ENCODE results near the gene CES2. TPM values are rescaled to one million over a fixed set of nuclear protein-coding genes. Genes with fewer than 3 reads are reported as not detected.

The CES2 gene, protein sequence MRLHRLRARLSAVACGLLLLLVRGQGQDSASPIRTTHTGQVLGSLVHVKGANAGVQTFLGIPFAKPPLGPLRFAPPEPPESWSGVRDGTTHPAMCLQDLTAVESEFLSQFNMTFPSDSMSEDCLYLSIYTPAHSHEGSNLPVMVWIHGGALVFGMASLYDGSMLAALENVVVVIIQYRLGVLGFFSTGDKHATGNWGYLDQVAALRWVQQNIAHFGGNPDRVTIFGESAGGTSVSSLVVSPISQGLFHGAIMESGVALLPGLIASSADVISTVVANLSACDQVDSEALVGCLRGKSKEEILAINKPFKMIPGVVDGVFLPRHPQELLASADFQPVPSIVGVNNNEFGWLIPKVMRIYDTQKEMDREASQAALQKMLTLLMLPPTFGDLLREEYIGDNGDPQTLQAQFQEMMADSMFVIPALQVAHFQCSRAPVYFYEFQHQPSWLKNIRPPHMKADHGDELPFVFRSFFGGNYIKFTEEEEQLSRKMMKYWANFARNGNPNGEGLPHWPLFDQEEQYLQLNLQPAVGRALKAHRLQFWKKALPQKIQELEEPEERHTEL
- total RNA-seq = 26.3 and 56.6 TPM in 2 replicates

DNA sequence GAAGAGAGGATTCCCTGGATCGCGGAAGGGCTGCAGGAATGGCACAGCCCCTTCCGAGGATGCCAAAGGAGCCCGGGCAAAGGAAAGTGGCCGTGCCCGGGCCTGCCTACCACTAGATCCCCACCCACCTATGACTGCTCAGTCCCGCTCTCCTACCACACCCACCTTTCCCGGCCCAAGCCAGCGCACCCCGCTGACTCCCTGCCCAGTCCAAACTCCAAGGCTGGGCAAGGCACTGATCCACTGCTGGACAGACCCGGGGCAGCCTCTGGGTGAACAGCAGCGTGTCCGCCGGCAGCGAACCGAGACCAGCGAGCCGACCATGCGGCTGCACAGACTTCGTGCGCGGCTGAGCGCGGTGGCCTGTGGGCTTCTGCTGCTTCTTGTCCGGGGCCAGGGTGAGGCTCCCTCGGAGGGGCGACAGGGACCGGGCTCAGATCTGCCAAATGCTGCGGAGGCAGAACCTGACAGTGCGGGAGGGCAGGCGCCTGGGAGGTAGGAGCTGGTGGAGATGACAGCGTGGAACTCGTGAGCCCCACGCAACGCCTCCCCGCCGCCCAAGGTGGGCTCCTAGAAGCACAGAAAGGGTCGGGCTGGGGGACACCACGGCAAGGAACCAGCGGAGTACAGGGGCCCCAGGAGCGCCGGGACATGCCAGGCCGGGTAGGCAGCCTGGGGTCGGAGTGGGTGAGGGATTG is at the start of gene CES2:
Gene CES2, plus strand, starts transcription at position 203 of the 698 bp plus-strand sequence. Its CDS starts 120 bp downstream, at position 323.

DNA sequence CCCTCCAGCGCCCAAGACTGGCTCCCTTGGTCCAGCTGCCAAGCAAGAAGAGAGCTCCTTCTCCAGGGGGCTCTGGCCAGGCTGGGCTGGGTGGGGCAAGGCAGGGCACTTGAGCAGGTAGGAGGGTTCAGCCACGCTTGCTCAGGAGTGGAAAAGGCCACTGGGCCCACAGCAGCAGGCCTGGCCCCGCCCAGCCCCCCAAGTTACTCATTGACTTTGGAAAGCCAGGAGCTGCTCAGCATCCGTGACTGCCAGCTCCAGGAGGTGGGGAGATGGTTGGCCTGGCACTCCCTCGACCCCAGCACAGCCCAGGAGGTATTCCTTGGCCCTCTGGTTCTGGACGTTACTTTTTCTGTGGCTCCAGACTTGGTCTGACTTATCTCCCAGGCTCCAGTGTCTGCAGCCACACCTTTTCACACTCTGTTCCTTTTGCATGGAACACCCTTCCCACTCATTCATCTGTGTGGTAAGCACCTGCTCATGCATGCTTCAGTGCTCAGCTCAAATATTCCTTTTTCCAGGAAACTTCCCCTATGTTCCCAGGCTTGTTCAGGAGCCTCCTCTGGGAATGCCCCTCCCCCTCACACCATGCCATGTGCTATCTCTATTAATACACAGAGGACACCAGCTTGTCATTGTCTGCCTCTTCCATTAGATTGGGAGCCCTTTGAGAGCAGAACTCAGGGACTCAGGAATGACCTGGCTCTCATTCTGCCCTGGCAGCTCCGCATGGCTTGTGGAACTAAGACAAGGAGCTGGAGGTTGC is 16.3 kb upstream of the CES2 start, which contains the start of gene CDH16:
Gene CDH16, minus strand, starts transcription at position 83 of the 766 bp plus-strand sequence. CDS start 820 bp downstream, outside the sequence.

DNA sequence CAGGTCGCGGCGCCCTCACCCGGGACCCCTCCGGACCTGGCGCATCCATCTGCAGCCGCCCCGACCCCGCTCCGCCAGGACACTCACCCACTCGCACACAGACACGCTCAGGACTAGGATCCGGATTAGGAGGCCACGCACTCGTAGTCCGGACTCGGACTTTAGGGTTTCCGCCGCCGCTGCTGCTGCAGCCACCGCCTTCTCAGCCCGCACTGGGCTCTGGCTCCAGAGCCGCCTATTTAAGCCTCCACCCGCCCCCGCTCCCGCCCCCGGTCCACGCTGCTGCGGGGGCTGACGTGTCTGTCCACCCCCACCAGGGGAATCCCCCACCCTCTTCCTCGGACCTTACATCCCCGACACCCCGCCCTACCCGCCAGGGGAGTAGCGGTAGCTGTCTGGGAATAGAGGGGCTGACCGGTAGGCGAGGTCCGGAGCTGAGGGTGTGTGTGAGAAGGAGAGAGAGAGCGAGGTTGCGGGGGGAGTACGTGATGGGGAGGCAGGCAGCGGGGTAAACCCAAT is 9.9 kb upstream of the CES2 start, which contains the start of gene RRAD:
Gene RRAD, minus strand, starts transcription at position 214 of the 519 bp plus-strand sequence. CDS start 356 bp downstream, outside the sequence.

DNA sequence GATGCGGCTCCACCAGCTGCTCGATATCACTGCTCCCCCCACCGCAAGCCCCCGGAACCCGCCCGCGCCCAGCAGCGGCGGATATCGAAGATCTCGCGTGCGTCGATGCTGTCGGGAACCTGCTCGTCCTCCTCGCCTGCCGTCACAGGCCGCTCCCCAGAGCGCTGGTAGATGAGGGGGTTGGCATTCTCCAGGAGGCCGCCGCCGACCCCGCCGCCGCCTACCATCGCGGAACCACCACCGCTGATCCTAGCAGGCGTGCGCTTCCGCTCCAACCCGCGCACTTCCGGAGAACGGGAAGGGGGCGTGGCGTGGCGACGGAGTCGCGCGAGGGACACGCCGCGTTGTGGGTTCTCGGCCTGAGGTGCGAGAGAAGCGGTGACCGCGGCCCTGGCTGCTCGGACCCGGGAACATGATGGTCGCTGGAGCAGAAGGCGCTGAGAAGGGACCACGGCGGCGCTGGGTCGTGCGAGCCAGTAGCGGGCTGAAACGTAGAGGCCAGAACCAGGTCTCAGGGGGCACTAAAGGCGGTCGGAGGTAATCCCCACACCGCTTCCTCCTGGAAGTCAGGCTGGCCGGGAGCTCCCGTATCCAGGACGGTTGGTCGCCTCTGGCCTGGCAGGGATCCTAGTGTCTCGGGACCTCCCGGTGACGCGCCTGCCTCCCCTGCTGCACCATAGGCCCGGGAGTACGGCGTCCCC is 1.0 kb upstream of the CES2 start, which contains the start of gene CIAO2B:
Gene CIAO2B, minus strand, starts transcription at position 265 of the 701 bp plus-strand sequence. Its CDS starts 38 bp downstream, at position 227.

DNA sequence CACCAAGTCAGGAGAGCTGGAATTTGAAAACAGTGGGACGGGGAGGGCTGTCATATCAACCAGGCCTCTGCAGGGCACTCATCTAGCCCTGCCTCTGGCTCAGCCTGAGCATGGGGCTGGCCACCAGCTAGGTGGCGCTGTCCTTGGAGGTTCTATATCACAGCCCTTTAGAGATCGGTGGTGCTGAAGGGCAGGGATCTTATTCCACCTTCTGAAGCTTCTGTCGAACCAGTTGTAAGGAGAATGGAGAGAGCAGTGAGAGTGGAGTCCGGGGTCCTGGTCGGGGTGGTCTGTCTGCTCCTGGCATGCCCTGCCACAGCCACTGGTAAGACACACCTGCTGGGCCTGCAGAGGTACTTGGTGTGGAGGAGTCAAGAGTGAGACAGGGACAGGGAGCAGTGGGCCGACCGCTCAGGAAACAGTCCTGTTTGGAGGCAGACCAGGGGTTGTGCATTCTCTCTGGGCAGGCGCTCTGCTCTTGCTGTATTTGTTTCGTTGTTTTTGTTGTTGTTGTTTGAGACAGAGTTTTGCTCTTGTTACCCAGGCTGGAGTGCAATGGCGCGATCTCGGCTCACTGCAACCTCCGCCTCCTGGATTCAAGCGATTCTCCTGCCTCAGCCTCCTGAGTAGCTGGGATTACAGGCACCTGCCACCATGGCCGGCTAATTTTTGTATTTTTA is 25.9 kb downstream of the CES2 start, which contains the start of gene CES3:
Gene CES3, plus strand, starts transcription at position 202 of the 680 bp plus-strand sequence. Its CDS starts 42 bp downstream, at position 244.

DNA sequence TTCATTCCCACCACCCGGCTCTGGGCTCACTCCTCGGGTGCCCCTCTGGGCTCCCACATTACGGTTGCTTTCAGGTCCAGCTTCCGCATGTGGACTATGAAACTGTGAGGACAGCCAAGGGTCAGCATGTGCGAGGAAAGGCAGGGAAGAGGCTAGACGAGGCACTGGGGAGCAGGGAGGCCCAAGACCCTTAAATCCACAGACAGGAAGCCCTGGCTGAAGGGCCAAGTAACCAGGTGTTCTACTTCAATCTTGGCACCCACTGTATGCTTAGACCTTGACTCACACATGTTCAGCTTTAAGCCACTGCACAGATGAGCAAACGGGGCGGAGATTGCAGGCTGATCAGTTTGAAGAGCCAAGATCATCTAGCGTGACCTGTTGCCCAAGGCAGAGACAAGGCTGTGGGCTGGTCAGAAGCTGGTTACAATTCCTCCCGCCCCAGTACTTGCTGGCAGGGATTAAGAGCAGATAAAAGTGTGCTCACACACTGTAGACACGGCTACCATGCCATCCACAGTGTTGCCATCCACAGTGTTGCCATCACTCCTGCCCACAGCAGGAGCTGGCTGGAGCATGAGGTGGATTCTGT is 53.0 kb downstream of the CES2 start, which contains the start of gene CES4A:
Gene CES4A, plus strand, starts transcription at position 393 of the 592 bp plus-strand sequence. Its CDS starts 184 bp downstream, at position 577.

Other genes with a start within 250 kb of the CES2 start
- gene CMTM4, start 238.8 kb upstream of the CES2 start, total RNA-seq = 7.7 and 8.9 TPM in 2 replicates
- 179 and 194 TPM in 2 replicates for gene DYNC1LI2, start 183.9 kb upstream of the CES2 start, total RNA-seq
- gene TERB1, start 133.9 kb upstream of the CES2 start, total RNA-seq = not detected in 2 replicates
- gene NAE1, start 104.5 kb upstream of the CES2 start, total RNA-seq = 53.1 and 78.5 TPM in 2 replicates
- not detected in 2 replicates for gene CA7, start 91.1 kb upstream of the CES2 start, total RNA-seq
- gene PDP2, start 55.0 kb upstream of the CES2 start, total RNA-seq = 6.1 and 14.5 TPM in 2 replicates
- under 0.01 and 0.17 TPM in 2 replicates for gene CDH16, start 16.6 kb upstream of the CES2 start, total RNA-seq
- gene RRAD, start 10.0 kb upstream of the CES2 start, total RNA-seq = 1.7 and 26.5 TPM in 2 replicates
- 127 and 153 TPM in 2 replicates for gene CIAO2B, start 1.1 kb upstream of the CES2 start, total RNA-seq
- 0.66 and 1.9 TPM in 2 replicates for gene CES3, start 25.8 kb downstream of the CES2 start, total RNA-seq
- 1.6 and 6.5 TPM in 2 replicates for gene CES4A, start 53.1 kb downstream of the CES2 start, total RNA-seq
- gene CBFB, start 93.6 kb downstream of the CES2 start, total RNA-seq = 53.4 and 89.9 TPM in 2 replicates
- 16.0 and 19.4 TPM in 2 replicates for gene PHAF1, start 174.4 kb downstream of the CES2 start, total RNA-seq
- gene B3GNT9, start 215.5 kb downstream of the CES2 start, total RNA-seq = 55.6 and 102 TPM in 2 replicates
- 25.3 and 35.1 TPM in 2 replicates for gene TRADD, start 224.4 kb downstream of the CES2 start, total RNA-seq
- 21.7 and 26.3 TPM in 2 replicates for gene FBXL8, start 224.4 kb downstream of the CES2 start, total RNA-seq
- gene HSF4, start 229.2 kb downstream of the CES2 start, total RNA-seq = 12.9 and 50.4 TPM in 2 replicates
- gene NOL3, start 235.0 kb downstream of the CES2 start, total RNA-seq = 12.8 and 18.5 TPM in 2 replicates
- gene MATCAP1, start 248.4 kb downstream of the CES2 start, total RNA-seq = 20.8 and 24.9 TPM in 2 replicates

Data from smooth muscle cell of trachea (primary cell).